ENCODE data around the gene COPZ1.

COPZ1 gene

GRCh38 chr12:54358945-54359761 lies 34.2 kb downstream of the COPZ1 start:
- DNase-seq (ENCODE audit: low read depth), result peak; percentile 86

DNA sequence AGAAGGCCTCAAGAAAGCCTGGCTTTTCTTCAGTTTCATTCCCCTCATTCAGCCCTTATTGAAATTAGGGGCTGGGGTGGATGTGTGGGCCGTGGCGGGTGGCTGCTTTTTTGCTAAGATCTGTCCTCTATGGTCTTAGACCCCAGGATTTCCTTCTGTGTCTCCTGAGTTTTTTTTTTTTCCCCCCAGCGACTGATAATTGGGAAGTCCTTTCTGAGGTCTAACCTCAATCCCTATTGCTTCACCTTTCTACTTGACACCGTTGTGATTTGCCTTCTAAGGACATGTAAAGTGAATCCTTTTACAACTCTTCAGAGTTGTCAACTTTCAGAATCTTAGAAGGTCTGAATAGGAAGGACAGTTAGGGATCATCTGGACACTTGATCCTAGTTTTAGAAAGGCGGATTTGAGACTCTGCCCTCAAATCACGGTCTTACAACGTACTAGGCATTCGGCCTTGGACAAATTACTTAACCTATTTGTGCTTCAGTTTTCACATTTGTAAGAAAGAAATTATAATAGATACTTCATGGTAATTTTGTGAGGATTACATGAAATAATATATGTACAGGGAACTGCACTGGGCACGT lies 34.9 kb downstream of the COPZ1 start:
- DNase-seq (ENCODE audit: low read depth), result no peak

- peak; percentile 49 for DNase-seq (ENCODE audit: low read depth)
Observed at GRCh38 chr12:54360717-54361456, 36.0 kb downstream of the COPZ1 start.

DNA sequence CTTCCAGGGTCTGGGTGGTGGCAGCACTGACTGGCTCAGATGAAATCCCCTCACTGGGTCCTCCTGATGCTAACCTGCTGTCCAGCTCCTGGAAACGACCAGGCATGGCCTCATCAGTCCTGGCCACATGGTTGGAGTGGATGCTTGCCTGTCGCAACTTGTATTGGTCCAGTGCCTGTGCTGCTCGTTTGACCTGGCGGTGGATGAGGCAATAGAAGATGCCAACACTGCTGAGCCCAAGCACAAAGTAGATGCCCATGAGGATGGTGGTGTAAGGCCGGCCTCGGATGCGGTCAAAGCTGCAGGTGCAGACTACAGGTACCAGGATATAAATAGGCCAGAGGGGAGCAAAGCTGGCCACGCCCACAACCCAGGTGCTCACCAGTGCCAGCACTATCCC lies 38.1 kb downstream of the COPZ1 start:
- no peak for DNase-seq (ENCODE audit: low read depth)

GRCh38 chr12:54363618-54364017 lies 38.7 kb downstream of the COPZ1 start:
- DNase-seq (ENCODE audit: low read depth), result no peak

- no peak for DNase-seq (ENCODE audit: low read depth)
Observed at GRCh38 chr12:54364413-54364812, 39.5 kb downstream of the COPZ1 start, which contains the start of gene GPR84. Gene GPR84 (minus strand): TSS chr12:54364486. CDS start chr12:54363851, 635 bp downstream.

- no peak for DNase-seq (ENCODE audit: low read depth)
Observed at GRCh38 chr12:54368025-54368708, 43.2 kb downstream of the COPZ1 start.

DNA sequence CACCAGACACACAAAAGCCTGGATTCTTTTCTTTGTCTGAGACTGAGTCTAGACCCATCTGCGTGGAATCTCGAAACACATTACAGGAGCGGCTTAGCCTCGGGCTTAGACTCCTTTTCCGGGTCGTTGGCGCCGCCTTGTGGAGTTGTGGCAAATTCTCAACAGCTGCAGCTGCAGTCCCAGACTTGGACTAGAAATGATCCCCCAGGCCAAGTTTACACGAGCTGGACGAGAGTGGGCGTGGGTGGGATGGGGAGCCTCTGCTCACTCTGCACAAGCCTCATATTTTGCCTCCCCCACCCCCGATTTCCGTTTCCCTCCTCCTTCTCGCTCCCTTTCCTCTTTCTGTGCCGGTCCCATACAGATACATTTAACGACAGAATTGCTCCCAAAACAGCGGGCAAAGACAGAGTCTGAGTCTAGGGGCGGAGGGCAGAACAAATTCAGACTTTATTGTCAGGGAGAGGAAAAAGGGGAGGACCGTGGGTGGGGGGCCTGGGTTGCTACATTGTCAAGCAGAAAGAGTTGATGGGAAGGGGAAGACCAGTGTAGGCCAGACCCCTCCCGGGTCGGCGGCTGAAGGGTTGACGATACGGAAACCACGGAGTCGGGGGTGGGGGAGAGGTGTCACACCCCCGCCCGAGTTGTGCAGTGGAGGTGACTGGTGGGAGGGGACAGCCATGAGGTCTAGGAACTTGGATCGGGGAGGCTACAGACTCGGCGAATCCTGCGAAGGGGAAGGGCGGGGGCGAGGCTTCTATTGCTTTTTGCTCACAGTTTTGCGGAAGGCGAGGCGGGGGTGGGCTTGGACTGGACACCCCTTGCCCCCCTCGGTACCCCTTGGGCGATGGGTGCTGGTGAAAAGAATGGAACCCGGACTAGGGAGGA lies 44.0 kb downstream of the COPZ1 start:
- peak; percentile 95 for DNase-seq (ENCODE audit: low read depth)

DNA sequence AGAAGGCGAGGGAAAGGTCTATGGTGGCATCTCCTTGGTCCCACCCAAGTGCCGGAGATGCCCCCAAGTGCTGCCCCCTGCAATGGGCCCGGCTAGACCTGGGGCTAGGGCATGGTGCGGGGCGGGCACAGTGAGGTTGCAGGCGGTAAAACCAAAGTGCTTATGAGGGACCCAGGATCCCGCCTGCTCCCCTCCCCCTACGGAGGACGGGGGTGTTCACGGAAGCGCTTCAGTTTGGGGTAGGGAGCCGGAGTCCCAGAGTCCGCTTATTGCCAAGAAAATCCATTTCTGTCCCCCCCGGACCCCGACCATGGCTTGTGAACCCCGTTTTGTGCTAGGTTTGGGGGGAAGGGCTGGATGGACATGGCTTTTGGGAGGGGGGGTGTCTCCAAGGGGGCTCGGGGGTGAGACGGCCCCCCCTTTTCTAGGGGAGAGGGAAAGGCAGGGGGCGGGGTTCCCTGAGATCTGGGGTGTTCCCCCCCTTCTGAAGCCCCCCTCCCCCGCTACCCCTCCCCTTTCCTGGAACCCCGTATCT lies 44.7 kb downstream of the COPZ1 start:
- no peak for DNase-seq (ENCODE audit: low read depth)

DNA sequence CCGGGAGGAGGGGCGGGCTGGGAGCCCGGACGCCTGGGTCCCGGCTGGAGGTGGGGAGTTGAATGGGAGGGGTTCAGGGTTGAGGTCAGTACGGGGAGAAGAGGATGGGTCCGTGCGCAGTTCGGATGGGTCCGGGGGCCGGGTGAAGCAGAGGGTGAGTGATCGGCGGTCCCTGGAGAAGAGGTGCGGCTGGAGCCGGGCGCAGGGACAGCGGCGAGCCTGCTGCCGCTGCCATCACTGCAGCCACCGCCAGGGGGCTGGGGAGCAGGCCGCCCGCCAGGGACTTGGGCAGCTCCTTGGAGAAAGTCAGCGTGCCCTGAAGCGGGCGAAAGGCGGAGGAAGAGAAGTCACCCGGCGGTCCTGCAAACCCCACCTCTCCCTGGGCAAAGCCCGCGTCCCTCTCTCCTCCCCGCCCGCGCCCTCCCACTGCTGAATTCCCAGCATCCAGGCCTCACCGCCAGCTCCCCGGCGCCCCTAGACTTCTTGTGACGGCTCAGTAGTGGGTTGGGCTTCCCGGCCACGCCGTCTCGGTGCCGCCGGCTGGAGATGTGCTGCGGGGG lies 45.3 kb downstream of the COPZ1 start:
- no peak for DNase-seq (ENCODE audit: low read depth)

- DNase-seq (ENCODE audit: low read depth), result no peak
Observed at GRCh38 chr12:54371328-54372112, 46.6 kb downstream of the COPZ1 start.

- no peak for DNase-seq (ENCODE audit: low read depth)
Observed at GRCh38 chr12:54372113-54372806, 47.3 kb downstream of the COPZ1 start.

DNA sequence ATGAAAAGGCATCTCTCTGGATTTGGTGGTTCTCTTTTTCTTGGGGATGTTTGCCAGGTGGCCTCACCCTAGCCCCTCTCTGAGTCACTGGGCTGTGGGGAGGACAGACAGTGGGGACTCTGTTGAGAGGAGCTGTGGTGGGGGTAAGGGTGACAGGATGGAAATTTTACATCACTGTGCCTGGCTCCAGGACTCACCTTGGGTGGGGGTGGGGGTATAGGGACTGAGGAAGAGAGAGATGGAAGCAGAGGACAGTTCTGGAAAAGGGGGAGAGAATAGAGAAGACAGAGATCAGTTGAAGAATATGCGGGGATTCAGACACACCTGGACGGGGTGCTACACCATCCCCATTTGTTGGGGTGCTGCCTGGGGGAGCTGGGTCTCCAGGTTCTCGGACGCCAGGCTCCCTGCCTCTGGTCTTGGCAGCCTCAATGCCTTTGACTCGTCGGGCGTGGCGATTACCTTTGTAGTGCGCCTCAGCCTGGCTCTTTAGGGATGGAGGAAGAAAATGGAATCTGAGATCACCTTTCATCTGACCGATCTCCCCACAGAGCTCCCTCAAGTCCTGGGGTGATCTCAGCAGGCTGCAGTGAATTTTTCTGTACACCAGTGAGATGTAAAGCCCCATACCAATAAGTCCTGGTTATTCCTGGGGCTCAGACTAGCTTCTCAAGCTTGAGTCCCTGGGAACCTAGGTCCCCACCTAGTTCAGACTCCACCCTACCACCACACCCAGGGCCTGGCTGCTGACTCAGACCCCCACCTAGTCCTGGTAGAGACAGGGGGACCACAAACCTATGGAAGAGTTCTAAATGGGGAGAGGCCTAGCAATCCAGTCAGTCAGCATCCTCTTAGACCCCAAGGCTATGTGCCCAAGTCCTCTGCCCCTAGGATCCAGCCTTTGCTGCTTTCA lies 49.0 kb downstream of the COPZ1 start:
- no peak for DNase-seq (ENCODE audit: low read depth)

DNA sequence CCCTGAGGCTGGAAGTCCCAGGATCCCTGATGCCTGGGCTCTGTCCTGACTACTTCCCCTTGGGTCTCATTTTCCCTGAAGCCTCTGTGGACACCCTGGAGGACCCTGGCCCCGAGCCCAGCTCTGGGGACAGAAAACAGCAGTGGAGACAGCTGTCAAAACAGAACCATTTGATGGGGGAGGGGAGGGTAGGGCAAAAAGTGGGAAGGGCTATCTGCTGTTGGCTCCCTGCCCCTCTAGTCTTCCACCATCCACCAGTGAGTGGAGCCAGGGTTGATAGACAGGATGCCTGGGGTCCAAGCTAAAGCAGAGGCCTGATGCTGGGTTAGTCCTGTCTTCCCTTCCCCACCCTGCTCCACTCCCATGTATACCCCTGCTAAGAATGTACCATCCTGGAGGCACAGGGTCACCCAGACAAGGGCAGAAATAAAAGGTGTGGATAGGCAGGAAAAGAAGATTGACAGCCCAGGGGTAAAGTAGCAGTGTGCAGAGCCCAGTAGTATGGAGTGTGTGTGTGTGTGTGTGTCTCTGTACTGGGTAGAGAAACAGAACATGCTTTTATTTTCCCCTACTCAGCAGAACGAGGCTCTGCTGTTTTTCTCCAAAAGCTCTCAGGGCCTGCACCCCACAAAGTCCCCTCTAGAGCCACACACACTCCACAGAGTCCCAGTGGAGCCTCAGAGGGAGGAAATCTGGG lies 49.8 kb downstream of the COPZ1 start:
- no peak for DNase-seq (ENCODE audit: low read depth)

DNA sequence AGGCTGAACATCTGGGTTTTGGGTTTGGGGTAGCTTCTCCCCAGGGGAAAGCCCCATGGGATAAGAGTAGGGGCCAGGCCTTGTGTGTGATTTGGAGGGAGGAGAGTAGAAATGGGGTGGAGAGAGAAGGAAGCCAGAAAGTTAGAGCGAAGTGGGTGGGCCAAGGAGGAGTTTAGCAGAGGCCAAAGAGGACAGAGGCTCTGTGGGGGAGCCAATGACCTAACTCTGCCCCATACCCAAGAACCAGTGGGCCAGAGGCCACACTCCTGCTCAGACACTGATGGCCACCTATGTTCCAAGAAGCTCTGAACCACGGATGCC lies 50.3 kb downstream of the COPZ1 start:
- no peak for DNase-seq (ENCODE audit: low read depth)

- no peak for DNase-seq (ENCODE audit: low read depth)
Observed at GRCh38 chr12:54376596-54376995, 51.7 kb downstream of the COPZ1 start.

DNA sequence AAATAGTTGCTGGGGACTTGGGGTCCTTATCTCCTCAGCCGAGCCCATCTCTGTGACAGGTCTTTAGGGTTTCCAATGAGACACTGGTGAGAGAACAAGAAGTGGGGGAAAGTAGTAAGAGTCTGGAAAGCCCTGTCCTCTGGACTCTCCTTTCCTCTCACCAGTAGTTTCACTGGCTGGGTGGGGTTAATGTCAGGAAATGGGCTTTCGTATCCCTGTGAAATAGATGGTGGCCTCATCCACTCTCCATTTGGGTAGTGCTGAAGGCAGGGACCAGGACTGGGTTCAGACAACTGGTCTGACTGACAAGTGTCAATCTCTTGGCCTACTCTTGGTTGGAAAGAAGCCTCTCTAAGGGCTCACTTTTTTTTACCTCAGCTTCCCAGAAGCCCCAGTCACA lies 52.1 kb downstream of the COPZ1 start:
- DNase-seq (ENCODE audit: low read depth), result no peak

Data from activated T-cell treated with anti-CD3 and anti-CD28 coated beads for 1 hour (primary cell).